Fibroblast of villous mesenchyme (primary cell): ENCODE measurements around the gene DIPK1A. TPM values are rescaled to one million over a fixed set of nuclear protein-coding genes. Genes with fewer than 3 reads are reported as not detected.

Experiments
- DNase-seq: peaks from one replicate; pipeline ENCODE4 v3.0.0-alpha.2; 2010; ENCODE audit warnings: low read depth
- H3K4me3 ChIP-seq: 2 replicates; pipeline ENCODE4 v1.5.1; 2011; ENCODE audit warnings: low read depth, mild to moderate bottlenecking, low read length
- CTCF ChIP-seq: IDR thresholded peaks from 2 replicates; pipeline ENCODE4 v1.5.1; 2012; ENCODE audit warnings: low read depth, mild to moderate bottlenecking, low read length; ENCODE audit not compliant: insufficient read depth
- total RNA-seq: library from RNA; depleted of rRNA; stranded (reverse); fragments of >200 nt; gene quantifications from 2 replicates; pipeline ENCODE4 v1.2.3, GENCODE V29; 2012

Gene DIPK1A
- total RNA-seq, 1 donor = 39.3 TPM

- no peak for TF ChIP-seq CTCF
- no peak overlapping the region for H3K4me3 ChIP-seq
- DNase-seq = no peak
These were observed 106.0 kb downstream of the DIPK1A start for GRCh38 chr1:92855236-92855635.

GRCh38 chr1:92854101-92854785, 107.0 kb downstream of the DIPK1A start:
- no peak for DNase-seq
- H3K4me3 ChIP-seq = no peak overlapping the region
- no peak for TF ChIP-seq CTCF

GRCh38 chr1:92853299-92853698, 108.0 kb downstream of the DIPK1A start:
- no peak for TF ChIP-seq CTCF
- DNase-seq = no peak
- no peak overlapping the region for H3K4me3 ChIP-seq

- TF ChIP-seq CTCF = no peak
- DNase-seq = no peak
- no peak overlapping the region for H3K4me3 ChIP-seq
These were observed 109.5 kb downstream of the DIPK1A start for GRCh38 chr1:92851729-92852128.

GRCh38 chr1:92850019-92850418, 111.2 kb downstream of the DIPK1A start:
- H3K4me3 ChIP-seq = no peak overlapping the region
- DNase-seq = no peak
- TF ChIP-seq CTCF = no peak

- TF ChIP-seq CTCF = no peak
- no peak for DNase-seq
- no peak overlapping the region for H3K4me3 ChIP-seq
These were observed 113.1 kb downstream of the DIPK1A start for GRCh38 chr1:92848201-92848600.

GRCh38 chr1:92845908-92846307, 115.4 kb downstream of the DIPK1A start:
- TF ChIP-seq CTCF = no peak
- no peak for DNase-seq
- H3K4me3 ChIP-seq = no peak overlapping the region
